ENCODE results near the gene AGPAT2. TPM values are rescaled to one million over a fixed set of nuclear protein-coding genes. Genes with fewer than 3 reads are reported as not detected.

Gene AGPAT2
- total RNA-seq, 1 donor from 2014 or later: 30.8 TPM

DNA sequence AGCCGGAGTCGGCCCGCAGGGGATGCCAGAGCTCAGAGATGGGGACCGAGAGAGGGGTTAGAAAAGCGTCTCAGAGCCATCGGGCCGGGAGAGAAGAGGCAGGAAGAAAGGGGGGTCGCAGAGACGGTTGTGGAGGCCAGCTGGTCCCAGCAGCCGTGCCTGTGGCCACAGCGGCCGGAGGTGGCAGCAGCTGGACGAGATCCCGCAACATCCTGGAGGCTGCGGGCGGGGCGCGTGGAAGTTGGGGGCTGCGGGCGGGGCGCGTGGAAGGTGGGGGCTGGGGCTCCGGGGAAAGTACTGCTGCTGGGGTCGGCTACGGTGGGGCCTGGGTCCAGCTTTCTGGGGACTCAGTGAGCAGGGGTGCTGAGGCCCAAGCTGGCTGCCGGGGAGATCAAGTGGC, 59.0 kb downstream of the AGPAT2 start:
- no peak for DNase-seq (ENCODE audit: low read depth)
- Mint-ChIP-seq H3K36me3 (ENCODE audit: low read depth, unreplicated experiment) (no peaks in the 10 kb centered on the region), H3K4me3 (ENCODE audit: unreplicated experiment) (no peak overlapping the region), H3K27ac (ENCODE audit: unreplicated experiment) (no peak overlapping the region), H3K9me3 (ENCODE audit: unreplicated experiment) (no peaks in the 10 kb centered on the region), H3K4me1 (ENCODE audit: low read depth, unreplicated experiment) (peaks cover 4% of the 10 kb centered on the region), H3K27me3 (ENCODE audit: low read depth, unreplicated experiment) (peaks cover 5% of the 10 kb centered on the region)
- no peaks in the 10 kb centered on the region for H3K36me3 ChIP-seq (ENCODE audit: insufficient read depth, low read length)
- FAIRE-seq: no peak
- H3K9ac ChIP-seq (ENCODE audit: low read length): no peak overlapping the region
- no peaks in the 10 kb centered on the region for H3K27me3 ChIP-seq (ENCODE audit: insufficient read depth, low read length)
- no peak overlapping the region for H3K27ac ChIP-seq (ENCODE audit: low read depth, low read length)
- peaks cover 8% of the 10 kb centered on the region for H4K20me1 ChIP-seq (ENCODE audit: insufficient read depth, low read length)
- H3K4me2 ChIP-seq (ENCODE audit: low read length): no peak overlapping the region
- H3K4me1 ChIP-seq (ENCODE audit: insufficient read depth, low read length): peaks cover 7% of the 10 kb centered on the region
- H2AFZ ChIP-seq (ENCODE audit: low read depth, low read length): no peak overlapping the region
- no peaks in the 10 kb centered on the region for H3K9me3 ChIP-seq (ENCODE audit: insufficient read depth, low read depth, low read length)
- H3K79me2 ChIP-seq (ENCODE audit: insufficient read depth, low read length): no peaks in the 10 kb centered on the region
- no peak overlapping the region for H3K4me3 ChIP-seq (ENCODE audit: insufficient read depth, low read depth, low read length)
- TF ChIP-seq, protein P1, sequence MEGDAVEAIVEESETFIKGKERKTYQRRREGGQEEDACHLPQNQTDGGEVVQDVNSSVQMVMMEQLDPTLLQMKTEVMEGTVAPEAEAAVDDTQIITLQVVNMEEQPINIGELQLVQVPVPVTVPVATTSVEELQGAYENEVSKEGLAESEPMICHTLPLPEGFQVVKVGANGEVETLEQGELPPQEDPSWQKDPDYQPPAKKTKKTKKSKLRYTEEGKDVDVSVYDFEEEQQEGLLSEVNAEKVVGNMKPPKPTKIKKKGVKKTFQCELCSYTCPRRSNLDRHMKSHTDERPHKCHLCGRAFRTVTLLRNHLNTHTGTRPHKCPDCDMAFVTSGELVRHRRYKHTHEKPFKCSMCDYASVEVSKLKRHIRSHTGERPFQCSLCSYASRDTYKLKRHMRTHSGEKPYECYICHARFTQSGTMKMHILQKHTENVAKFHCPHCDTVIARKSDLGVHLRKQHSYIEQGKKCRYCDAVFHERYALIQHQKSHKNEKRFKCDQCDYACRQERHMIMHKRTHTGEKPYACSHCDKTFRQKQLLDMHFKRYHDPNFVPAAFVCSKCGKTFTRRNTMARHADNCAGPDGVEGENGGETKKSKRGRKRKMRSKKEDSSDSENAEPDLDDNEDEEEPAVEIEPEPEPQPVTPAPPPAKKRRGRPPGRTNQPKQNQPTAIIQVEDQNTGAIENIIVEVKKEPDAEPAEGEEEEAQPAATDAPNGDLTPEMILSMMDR (IDR thresholded peaks at IDR 0.05; ENCODE audit: insufficient read depth, low read depth, low read length): no peak
- no peak for TF ChIP-seq EZH2 (IDR thresholded peaks at IDR 0.05; ENCODE audit: insufficient read depth, low read length)

DNA sequence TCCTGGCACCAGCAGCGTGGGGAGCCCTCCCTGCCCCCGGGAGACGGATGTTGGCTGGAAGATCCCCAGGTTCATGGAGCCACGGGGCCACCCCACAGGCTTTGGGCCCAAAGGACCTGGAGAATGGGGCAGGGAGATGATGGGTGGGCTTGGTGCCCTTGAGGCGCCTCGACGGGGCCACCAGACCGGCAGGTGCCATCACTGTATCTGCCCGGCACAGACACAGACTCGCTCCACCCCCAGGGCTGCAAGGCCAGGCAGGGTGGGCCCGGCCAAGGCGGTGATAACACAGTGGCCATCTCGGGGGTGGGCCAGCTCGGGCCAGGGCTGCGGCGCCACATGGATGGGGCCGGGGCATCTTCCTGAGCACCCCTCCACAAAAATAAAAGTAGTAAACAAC, 59.6 kb downstream of the AGPAT2 start:
- TF ChIP-seq EZH2 (IDR thresholded peaks at IDR 0.05; ENCODE audit: insufficient read depth, low read length): no peak
- TF ChIP-seq, protein P1 (IDR thresholded peaks at IDR 0.05; ENCODE audit: insufficient read depth, low read depth, low read length): no peak
- DNase-seq (ENCODE audit: low read depth) (no peak), FAIRE-seq (no peak)
- no peaks in the 10 kb centered on the region for H3K36me3 ChIP-seq (ENCODE audit: insufficient read depth, low read length)
- H3K4me1 ChIP-seq (ENCODE audit: insufficient read depth, low read length): peaks cover 7% of the 10 kb centered on the region
- no peaks in the 10 kb centered on the region for H3K27me3 ChIP-seq (ENCODE audit: insufficient read depth, low read length)
- no peaks in the 10 kb centered on the region for H3K9me3 ChIP-seq (ENCODE audit: insufficient read depth, low read depth, low read length)
- H3K27ac ChIP-seq (ENCODE audit: low read depth, low read length): no peak overlapping the region
- no peak overlapping the region for H3K4me3 Mint-ChIP-seq (ENCODE audit: unreplicated experiment)
- H3K27me3 Mint-ChIP-seq (ENCODE audit: low read depth, unreplicated experiment): peaks cover 6% of the 10 kb centered on the region
- H3K36me3 Mint-ChIP-seq (ENCODE audit: low read depth, unreplicated experiment): no peaks in the 10 kb centered on the region
- H3K4me1 Mint-ChIP-seq (ENCODE audit: low read depth, unreplicated experiment): peaks cover 4% of the 10 kb centered on the region
- no peak overlapping the region for H3K27ac Mint-ChIP-seq (ENCODE audit: unreplicated experiment)
- H4K20me1 ChIP-seq (ENCODE audit: insufficient read depth, low read length): peaks cover 8% of the 10 kb centered on the region
- no peaks in the 10 kb centered on the region for H3K9me3 Mint-ChIP-seq (ENCODE audit: unreplicated experiment)
- H3K4me2 ChIP-seq (ENCODE audit: low read length): no peak overlapping the region
- H3K9ac ChIP-seq (ENCODE audit: low read length): no peak overlapping the region
- H3K4me3 ChIP-seq (ENCODE audit: insufficient read depth, low read depth, low read length): no peak overlapping the region
- H3K79me2 ChIP-seq (ENCODE audit: insufficient read depth, low read length): no peaks in the 10 kb centered on the region
- no peak overlapping the region for H2AFZ ChIP-seq (ENCODE audit: low read depth, low read length)

DNA sequence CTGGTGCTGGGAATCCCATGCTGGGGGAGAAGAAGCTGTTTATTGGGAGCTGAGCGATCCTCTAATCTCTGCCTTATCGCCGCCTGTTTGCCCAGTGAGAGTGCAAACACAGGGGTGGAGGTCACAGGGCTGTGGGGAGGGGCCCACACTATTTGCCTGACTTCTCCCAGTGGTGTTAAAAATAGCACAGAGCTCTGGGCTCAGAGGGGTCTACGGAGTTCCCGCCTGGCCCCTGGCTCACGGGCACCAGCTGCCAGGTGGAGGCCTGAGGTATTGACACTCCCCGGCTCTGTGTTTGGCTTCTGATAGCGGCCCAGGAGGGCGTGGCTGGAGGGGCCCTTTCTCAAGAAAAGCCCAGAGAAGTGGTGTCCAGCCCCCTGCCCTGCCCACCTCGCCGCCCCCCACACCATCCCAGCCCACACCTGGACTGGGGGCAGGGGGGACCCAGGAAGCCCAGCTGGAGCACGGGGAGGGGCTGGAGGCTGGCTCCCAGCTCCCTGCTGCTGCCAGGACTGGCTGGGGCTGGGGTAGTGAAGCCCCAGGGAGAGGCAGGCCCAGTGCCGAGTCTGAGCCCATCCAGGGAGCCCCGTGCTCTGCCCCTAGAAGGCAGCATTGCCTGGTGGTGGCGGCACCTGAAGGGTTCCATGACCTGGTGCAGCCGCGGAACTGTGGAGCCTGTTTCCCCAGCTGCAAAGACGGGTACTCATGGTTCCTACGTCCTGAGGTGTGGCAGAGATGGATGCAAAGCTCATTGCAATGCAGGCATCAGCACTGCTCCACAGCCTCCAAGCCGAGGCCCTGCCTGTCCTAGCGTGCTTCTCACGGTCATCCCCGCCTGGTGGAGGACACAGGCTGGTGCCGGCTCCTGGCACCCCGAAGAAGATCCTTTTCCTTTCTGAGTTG, 60.3 kb downstream of the AGPAT2 start:
- FAIRE-seq (no peak), DNase-seq (ENCODE audit: low read depth) (no peak)
- Mint-ChIP-seq H3K36me3 (ENCODE audit: low read depth, unreplicated experiment) (no peaks in the 10 kb centered on the region), H3K27ac (ENCODE audit: unreplicated experiment) (no peak overlapping the region), H3K9me3 (ENCODE audit: unreplicated experiment) (no peaks in the 10 kb centered on the region), H3K4me3 (ENCODE audit: unreplicated experiment) (no peak overlapping the region), H3K4me1 (ENCODE audit: low read depth, unreplicated experiment) (peaks cover 4% of the 10 kb centered on the region), H3K27me3 (ENCODE audit: low read depth, unreplicated experiment) (peaks cover 8% of the 10 kb centered on the region)
- H2AFZ ChIP-seq (ENCODE audit: low read depth, low read length): no peak overlapping the region
- no peaks in the 10 kb centered on the region for H3K36me3 ChIP-seq (ENCODE audit: insufficient read depth, low read length)
- no peaks in the 10 kb centered on the region for H3K27me3 ChIP-seq (ENCODE audit: insufficient read depth, low read length)
- TF ChIP-seq, protein P1 (IDR thresholded peaks at IDR 0.05; ENCODE audit: insufficient read depth, low read depth, low read length): no peak
- no peak for TF ChIP-seq EZH2 (IDR thresholded peaks at IDR 0.05; ENCODE audit: insufficient read depth, low read length)
- H4K20me1 ChIP-seq (ENCODE audit: insufficient read depth, low read length): peaks cover 8% of the 10 kb centered on the region
- H3K27ac ChIP-seq (ENCODE audit: low read depth, low read length): no peak overlapping the region
- H3K4me1 ChIP-seq (ENCODE audit: insufficient read depth, low read length): peaks cover 7% of the 10 kb centered on the region
- no peak overlapping the region for H3K4me2 ChIP-seq (ENCODE audit: low read length)
- H3K4me3 ChIP-seq (ENCODE audit: insufficient read depth, low read depth, low read length): no peak overlapping the region
- no peak overlapping the region for H3K9ac ChIP-seq (ENCODE audit: low read length)
- no peaks in the 10 kb centered on the region for H3K9me3 ChIP-seq (ENCODE audit: insufficient read depth, low read depth, low read length)
- no peaks in the 10 kb centered on the region for H3K79me2 ChIP-seq (ENCODE audit: insufficient read depth, low read length)
